Neural cell (in vitro differentiated cells): ENCODE measurements around the gene MARF1.

Source experiments
- EZH2 ChIP-seq: fragments of 200-600, 300-800 bp; shearing (Covaris generic), sonication (generic); IDR thresholded peaks from 2 replicates; pipeline ENCODE4 v1.6.1; 2014; ENCODE audit warnings: antibody characterized with exemption, low read length, borderline replicate concordance, mild to moderate bottlenecking; ENCODE audit not compliant: insufficient read depth, poor library complexity, severe bottlenecking
- TAF1 ChIP-seq: IDR thresholded peaks from 2 replicates; pipeline ENCODE4 v1.6.1; 2012; ENCODE audit warnings: low read depth

GRCh38 chr16:15575293-15576049 lies 67.5 kb downstream of the MARF1 start:
- TF ChIP-seq TAF1 (no peak), EZH2 (no peak)
